Coronary artery (tissue), 2 donors: ENCODE measurements around the gene AUTS2.
A peak's percentile ranks its signal among the peaks of the same experiment; 100 is the strongest.

Experiments used
- DNase-seq: peaks from one replicate; pipeline ENCODE4 v3.0.0-alpha.2; 2017; ENCODE audit warnings: low spot score
- H3K27ac ChIP-seq, 2 donors: fragments of 200-600 bp; sonication (generic); one replicate each; pipeline ENCODE4 v1.5.1; 2016 to 2019
- H3K4me3 ChIP-seq: fragments of 200-600 bp; sonication (generic); 2 replicates; pipeline ENCODE4 v1.5.1; 2016; ENCODE audit warnings: mild to moderate bottlenecking, moderate library complexity
- TF ChIP-seq, protein P1 (sequence below): fragments of 200-600 bp; sonication (generic); IDR thresholded peaks from one replicate; pipeline ENCODE4 v1.5.1; 2019; ENCODE audit warnings: antibody characterized with exemption

AUTS2 gene

DNA sequence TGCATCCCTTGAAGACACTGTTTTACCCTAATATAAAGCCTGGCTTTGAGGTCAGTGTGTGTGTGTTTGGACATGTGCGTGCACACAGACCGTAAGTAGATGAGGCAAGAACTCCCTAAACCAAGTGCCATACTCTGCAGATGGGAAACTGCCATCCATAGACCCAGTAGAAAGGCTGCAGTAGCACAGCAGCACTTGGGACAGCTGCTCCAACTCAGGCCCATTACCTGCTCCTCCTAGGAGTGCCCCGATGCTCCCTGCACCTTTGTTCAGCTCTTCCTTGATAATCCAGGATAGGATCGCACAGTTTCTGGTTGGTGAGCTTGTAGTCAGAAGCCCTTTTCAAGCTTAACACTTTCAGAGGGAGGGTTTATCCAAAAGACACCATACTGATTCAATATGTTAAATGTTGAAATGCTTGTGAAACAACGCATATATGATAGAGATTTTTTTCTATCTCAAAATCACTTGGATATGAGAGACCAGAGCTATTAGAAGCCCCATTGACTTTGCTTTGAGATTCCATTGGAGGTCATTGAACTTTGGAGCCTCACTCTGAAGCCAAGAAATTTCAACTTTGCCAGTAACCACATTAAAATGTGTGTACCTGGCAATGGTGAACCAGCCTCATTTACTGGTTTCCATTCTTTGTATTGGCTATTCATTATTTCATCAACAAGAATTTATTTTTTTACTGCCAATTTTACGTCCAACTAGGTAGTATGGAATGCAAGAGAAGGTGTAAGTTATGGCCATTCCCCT lies 776.7 kb downstream of the AUTS2 start:
- Histone ChIP-seq H3K4me3 (no peak overlapping the region), H3K27ac (no peak overlapping the region)
- no peak for DNase-seq
- TF ChIP-seq, protein P1, sequence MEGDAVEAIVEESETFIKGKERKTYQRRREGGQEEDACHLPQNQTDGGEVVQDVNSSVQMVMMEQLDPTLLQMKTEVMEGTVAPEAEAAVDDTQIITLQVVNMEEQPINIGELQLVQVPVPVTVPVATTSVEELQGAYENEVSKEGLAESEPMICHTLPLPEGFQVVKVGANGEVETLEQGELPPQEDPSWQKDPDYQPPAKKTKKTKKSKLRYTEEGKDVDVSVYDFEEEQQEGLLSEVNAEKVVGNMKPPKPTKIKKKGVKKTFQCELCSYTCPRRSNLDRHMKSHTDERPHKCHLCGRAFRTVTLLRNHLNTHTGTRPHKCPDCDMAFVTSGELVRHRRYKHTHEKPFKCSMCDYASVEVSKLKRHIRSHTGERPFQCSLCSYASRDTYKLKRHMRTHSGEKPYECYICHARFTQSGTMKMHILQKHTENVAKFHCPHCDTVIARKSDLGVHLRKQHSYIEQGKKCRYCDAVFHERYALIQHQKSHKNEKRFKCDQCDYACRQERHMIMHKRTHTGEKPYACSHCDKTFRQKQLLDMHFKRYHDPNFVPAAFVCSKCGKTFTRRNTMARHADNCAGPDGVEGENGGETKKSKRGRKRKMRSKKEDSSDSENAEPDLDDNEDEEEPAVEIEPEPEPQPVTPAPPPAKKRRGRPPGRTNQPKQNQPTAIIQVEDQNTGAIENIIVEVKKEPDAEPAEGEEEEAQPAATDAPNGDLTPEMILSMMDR = no peak

DNA sequence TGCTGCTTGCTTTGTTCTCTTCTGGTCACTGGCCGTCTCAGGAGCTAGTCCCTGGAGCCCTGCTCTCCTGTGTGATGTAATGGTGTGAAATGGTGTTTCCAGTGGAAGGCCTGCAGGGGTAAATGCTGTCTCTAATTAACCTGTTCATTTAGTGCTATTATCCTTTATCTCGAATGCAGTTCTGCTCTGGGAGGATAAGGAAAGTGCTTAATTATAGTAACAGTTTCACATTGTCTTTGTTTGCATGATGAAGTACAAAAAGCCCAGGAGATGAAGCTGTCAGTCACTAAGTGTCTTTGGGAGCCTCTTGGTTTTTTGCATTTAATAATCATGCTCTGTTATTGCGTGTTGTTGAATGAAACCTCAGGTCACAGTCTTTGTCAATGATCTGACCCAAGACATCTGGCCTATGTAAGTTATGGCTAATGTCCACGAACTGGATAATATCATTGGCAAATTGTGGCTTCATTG lies 778.3 kb downstream of the AUTS2 start:
- H3K27ac ChIP-seq = no peak overlapping the region
- DNase-seq = no peak
- TF ChIP-seq, protein P1 = no peak
- H3K4me3 ChIP-seq = no peak overlapping the region

DNA sequence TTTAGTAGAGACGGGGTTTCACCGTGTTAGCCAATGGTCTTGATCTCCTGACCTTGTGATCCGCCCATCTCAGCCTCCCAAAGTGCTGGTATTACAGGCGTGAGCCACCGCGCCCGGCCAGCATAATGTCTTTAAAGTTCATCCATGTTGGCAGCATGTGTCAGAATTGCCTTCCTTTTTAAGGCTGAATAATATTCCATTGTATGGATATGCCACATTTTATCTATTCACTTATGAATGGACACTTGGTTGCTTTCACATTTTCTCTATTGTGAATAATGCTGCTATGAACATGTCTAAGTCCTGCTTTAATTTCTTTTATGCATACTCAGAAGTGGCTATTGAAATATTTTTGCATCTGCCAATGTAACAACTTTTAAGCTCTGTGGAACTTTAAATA lies 779.7 kb downstream of the AUTS2 start:
- Histone ChIP-seq H3K4me3 (no peak overlapping the region), H3K27ac (no peak overlapping the region)
- no peak for DNase-seq
- TF ChIP-seq, protein P1 = no peak

DNA sequence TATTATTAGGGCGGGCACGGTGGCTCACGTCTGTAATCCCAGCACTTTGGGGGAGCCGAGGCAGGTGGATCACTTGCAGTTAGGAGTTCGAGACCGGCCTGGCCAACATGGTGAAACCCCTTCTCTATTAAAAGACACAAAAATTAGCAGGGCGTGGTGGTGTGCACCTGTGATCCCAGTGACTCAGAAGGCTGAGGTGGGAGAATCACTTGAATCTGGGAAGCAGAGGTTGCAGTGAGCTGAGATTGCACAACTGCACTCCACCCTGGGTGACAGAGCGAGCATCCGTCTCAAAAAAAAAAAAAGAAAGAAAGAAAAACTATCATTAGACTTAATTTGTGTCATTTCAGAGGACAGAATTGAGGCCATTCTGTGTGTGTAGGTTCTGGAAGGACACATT lies 780.9 kb downstream of the AUTS2 start:
- H3K27ac ChIP-seq = no peak overlapping the region
- TF ChIP-seq, protein P1 = no peak
- no peak for DNase-seq
- no peak overlapping the region for H3K4me3 ChIP-seq

DNA sequence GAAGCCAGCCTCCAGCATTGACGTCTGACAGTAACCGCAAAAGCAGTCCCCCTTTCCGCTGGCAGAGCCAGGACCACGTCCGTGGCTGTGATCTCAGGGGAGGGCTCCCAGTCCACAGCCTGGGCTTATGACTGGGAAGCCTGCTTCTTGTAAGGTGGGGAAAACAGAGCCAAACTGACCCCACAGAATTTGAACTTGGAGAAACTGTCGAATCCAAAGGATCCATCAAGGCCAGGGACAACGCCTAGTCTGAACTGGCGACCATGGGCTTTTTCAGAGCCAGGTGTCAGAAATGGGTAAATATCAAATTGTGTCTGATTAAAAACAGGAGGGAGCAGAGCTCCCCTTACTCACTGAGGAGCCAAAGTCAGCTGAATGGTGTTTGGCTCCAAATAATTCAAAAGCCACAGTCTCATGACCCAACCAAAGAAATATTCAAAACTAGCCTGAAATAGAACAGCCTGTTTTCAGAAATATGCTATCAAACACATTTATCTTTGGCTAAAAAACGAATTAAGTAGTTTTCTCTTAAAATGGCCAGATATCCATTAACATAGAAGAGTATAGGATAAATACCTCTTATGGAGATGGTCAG lies 782.2 kb downstream of the AUTS2 start:
- Histone ChIP-seq H3K4me3 (peak overlapping the region; percentile 28), H3K27ac (peak overlapping the region; percentile 71 to 73)
- DNase-seq = peak; percentile 84

DNA sequence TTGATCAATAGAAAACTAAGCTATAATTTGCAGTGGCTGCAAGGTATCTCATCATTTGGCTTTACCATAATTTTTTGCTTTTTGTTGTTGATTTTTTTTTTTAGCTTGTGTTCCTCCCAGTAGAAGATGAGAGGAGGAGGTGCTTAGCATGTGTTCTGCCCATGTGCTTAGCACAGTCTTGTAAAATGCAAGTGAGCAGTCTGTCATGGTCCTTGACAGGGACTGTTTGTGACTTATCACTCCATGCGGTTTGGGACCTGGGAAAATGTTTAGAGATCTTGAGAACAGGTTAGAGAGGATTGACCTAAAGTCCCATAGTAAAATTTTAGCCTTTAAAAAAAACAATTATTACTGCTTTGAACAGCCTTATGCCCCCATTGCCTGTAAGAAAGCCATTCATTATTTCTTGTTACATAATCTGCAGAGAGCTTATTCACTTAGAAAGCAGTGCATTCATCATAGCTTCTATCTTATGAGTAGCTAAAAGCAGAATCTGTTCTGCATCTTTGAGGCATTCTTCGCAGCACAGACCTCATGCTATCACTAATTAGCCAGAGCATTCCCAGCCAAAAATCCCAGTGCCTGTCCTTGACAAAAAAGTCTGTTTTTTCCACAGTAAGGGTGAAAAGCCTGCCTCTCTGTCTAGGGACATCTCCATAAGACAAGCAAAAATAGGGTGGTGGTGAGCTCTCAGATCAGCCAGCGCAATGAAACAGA lies 784.9 kb downstream of the AUTS2 start:
- Histone ChIP-seq H3K27ac (no peak overlapping the region), H3K4me3 (no peak overlapping the region)
- no peak for DNase-seq
- TF ChIP-seq, protein P1 = no peak

More for the DNA sequence above, 782.2 kb downstream of the AUTS2 start:
- TF ChIP-seq, protein P1 = no peak
